ENCODE results near the gene MPRIP.
"Not testable (repeated sequence)": the region's sequence is repeated elsewhere in the genome, so short reads cannot be mapped to it uniquely, and the experiment has no call there.

MPRIP gene

GRCh38 chr17:17042384-17042736 is at the start of gene MPRIP:
TSS of gene MPRIP (plus strand) at chr17:17042457. CDS start at chr17:17042849, 392 bp downstream.
- DNase-seq = no peak

- no peak for DNase-seq
Measured at GRCh38 chr17:16994631-16995030, 47.6 kb upstream of the MPRIP start.

- no peak for DNase-seq
Measured at GRCh38 chr17:16995930-16996329, 46.3 kb upstream of the MPRIP start.

DNA sequence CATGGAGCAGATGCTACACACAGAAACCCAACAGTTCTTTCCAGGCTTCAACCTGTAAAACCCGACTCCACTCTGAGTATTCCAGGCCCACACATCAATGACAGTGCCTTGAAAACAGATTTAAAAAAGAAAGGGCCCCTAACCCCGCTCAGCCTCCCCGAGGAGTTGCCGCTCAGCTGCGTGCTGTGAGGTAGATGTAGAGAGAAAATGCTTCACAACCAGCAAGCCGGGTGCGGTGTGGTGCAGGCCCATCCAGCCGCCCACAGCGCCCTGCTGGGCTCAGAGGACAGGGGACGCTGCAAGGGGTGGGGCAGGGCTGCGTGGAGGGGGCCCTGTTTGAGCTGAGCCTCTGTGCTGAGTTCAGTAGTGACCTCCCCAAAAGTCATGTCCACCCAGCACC is 45.5 kb upstream of the MPRIP start:
- not testable (repeated sequence) for DNase-seq

GRCh38 chr17:16997514-16998429 is 44.5 kb upstream of the MPRIP start:
- DNase-seq = no peak

DNA sequence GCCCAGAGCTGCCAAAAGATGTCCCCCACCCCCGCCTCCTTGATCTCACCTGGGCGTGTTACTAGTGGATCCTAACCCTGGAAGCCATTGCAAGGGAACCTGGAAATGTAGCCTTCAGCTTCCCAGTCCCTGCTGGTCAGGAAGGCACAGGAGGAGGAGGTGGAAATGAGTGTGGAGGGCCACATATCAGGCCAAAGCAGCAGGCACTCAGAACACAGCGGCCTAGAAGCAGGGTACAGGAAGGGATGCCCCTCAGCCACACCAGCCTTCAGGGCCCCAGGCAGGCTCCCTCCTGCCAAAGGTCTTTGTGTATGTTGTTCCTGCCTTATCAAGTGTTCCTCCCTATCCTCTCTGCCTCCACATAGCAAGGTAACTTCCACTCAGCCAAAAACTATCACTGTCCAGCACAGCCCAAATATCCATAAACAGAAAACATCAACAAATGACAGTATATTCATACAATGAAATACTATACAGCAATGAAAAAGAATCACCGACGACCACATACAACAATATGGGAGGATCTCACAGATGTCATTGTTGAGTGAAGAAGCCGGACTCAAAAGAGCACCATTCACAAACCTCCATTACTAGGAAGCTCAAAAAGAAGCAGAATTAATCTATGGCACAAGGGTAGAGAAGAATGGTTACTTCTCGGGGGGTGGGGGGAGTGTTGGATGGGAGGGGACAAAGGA is 42.2 kb upstream of the MPRIP start:
- DNase-seq = no peak

DNA sequence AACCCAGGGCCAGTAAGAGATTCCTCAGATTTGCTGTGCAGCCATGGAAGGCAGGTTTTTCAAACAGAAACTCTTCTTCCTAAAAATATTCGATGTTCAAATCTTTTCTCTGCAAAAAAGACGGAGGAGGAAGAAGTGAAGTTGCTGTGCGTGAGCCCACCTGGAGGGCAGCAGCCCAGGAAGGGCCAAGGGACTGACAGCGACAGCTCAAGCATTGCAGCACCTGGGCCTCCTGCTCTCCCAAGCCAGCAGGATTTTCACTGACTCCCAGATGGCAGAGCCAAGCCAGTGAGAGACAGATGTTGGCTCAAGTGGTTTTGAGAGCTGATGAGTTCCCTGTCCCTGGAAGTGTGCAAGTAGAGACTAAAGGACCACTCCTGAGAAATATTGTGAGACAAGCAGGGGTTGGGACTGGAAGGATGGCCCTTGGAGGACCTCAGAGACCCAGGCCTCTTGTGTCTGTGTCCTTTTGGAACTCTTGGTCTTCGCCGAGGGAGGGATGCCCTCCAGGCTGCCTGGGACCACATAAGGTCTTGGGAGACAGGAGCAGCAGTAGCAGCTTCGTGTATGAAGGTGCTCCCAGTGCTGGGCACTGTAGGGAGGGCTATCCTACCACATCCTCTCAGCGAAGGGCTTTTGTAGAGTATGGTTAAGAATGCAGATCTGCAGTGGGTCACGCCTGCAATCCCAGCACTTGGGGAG is 41.0 kb upstream of the MPRIP start:
- peak; percentile 56 for DNase-seq

GRCh38 chr17:17001874-17002520 is 40.3 kb upstream of the MPRIP start:
- DNase-seq = peak; percentile 90

DNA sequence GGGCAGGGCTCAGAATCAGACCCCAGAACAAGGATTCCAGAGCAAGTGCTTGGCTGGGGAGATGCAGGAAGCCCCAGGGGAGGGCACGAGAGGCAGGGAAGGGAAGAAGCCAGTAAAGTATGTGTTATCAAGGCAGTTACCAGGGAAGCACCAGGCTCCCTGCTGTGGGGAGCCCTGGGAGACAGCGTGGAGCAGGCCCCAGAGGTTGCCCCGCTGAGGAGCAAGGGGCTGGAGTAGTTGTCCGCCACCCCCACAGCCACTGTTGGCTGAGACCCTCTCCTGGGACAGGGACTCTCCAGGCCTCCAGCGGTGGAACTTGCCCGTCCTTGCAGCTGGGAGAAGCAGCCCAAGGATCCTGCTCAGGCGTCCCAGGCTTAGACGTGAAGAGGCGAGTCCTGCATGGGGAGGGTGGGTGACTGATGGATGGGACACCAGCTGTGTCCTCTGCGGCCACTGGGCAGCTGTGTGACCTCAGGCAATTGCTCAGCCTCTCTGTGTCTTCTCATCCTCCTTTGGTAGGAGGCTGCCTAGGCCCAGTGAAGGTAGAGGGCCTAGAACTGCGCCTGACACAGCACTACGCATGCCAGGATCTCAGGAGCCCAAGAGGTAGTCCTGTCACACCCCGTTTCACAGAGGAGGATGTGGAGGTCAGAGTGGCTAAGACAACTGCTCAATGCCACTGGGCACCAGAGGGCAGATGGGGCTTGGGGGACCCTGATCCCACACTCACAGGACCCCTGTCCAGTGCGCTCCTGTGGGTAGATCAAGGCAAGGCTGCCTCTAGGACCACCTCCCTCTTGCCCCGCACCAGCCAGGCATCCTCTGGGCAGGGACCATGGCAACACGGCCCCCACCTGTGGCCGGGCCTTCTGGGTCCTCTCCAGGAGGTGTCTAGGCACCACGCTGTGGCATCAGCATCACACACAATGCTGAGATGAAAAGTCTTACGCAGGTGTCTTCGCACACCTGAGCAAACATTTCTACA is 39.2 kb upstream of the MPRIP start:
- DNase-seq = not testable (repeated sequence)

DNA sequence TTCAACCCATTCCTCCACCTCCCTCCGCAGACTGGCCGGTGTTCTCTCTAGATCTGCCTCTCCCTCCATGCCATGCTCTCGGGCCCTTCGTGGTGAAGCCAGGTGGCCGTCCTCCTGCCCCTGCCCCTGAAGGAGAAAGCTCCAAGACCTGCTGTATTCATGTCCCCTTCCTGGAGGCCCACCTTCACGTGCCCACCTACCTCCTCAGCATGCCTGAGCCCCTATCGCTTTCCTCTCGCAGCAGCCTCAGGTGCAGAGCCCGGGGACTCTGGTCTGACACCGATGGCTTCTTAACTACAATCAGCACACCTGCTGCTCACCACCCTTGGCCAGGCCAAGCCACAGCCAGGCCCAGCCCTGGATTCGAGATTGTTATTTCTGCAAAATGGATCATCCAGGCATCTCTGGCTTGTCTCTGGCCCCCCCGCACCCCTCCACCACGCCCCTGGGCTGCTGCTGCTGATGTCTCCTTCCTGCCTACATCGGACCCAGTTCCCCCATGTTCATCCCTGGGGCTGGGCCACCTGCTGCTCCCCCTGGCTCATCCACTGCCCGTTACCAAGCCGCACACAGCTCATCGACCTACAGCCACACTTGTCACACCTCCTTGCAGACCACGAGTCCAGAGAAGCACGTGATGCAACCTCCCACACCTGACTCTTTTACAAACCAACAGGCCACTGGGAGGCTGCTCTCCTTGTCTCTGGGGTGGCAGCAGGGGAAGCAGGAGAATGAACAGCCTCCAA is 37.8 kb upstream of the MPRIP start:
- DNase-seq = no peak

GRCh38 chr17:17004997-17005614 is 37.2 kb upstream of the MPRIP start:
- DNase-seq = not testable (repeated sequence)

DNA sequence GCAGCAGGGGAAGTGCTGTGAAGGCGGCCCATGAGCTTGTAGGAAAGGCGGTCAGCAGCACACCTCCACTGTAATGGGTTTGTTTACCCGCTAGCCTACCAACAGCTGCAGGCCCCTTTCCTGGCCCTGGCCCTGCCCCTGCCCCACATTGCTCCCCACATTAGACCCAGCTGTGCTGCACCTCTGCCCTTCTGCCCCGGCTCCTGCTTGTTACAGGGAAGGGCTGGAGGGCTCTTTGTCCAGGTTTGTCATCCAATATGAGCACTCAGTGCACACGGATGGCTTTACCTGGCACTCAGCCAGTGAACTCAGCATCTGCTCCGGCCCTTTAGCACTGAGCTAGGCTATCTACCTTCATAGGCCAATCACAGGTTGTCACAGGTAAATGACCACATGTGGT is 34.4 kb upstream of the MPRIP start:
- not testable (repeated sequence) for DNase-seq

- not testable (repeated sequence) for DNase-seq
Measured at GRCh38 chr17:17008621-17009397, 33.4 kb upstream of the MPRIP start.

GRCh38 chr17:17009972-17010371 is 32.3 kb upstream of the MPRIP start:
- not testable (repeated sequence) for DNase-seq

DNA sequence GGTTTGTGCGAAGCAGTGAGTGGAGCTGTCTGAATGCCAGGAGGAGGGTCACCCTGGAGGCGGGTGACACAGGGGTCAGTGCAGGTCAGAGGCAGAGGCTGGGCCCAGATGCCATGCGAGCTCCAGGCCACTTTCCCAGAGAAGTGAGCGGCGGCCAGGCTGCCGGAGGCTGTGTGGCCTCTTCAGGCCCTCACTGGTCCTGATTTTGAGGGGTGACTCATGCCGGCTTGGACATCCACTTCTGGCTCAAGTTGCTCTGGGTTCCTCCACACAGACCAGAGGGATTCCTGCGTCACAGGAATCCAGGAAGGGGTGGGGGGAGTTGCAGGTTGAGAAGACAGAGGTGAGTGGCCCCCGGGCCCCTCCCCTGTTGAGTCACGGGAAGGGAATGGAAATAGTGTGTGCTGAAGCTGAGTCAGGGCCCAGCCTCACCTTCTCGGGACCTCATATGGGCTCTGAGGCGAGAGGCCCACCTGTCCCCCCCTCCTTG is 31.7 kb upstream of the MPRIP start:
- DNase-seq = not testable (repeated sequence)

DNA sequence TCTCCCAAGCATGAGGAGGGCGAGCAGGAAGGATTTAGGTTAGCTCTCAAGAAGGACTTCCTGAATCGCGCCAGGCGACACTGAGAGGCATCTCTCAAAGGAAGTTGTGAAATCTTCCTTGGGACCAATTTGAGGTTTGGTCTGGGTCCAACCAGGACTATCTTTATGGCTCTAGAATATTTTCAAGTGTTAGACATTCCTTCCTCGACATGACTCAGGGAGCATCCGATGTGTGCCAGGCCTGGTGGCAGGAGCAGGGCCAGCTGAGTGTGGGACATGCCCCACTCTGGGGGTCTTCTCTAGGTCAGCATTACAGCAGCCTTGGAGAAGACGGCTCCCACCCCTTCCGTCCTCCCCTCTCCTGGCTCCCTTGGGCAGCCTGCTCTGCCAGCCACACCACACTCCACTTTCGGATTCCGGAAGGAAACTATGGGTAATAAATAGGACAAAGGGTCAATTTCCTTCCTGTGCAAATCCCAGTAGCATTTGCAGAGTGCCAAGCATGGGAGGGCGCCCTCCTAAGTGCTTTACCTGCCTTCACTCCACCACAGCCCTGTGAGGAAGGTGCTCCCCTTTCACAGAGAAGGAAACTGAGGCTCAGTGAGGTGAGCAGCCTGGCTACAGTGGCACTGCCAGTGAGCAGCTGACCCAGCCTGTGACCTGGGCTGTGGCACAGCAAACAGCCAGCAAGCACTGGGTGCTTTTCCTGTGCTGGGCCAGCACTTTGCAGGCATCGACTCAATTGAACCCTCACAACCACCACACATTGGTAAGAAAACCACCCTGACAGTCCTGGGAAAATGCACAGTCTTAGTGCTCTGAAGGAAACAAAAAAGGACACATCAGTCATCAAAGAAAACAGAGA is 31.0 kb upstream of the MPRIP start:
- DNase-seq = not testable (repeated sequence)

GRCh38 chr17:17013828-17014747 is 28.2 kb upstream of the MPRIP start:
- DNase-seq = not testable (repeated sequence)
